GM19324 (cell line): ENCODE results near the gene DDIAS.

Source experiments
- ATAC-seq: cut with Tn5 transposase; IDR thresholded peaks from one replicate; pipeline ENCODE4 v1.9.1; 2021; ENCODE audit warnings: mild to moderate bottlenecking, moderate library complexity; ENCODE audit not compliant: unreplicated experiment, low FRiP score

Gene DDIAS

DNA sequence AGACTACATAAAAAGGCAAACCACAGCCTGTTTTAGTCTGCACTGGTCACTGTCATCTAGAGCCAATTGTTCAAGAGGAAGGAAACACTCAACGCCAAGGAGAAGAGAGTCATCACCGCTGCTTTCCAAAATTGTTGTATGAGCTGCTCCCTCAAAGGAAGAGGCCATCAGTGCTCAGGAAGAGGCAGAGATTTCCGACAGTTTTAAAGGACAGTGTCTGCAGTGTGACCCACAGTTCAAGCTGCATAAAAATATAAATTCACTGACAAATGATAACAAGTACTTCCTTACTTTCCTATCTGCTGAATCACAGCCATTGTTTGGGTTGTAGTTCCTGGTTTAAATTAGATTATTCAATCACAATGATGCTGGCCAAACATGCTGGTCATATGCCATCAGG, 17.7 kb upstream of the DDIAS start:
- ATAC-seq = no peak

DNA sequence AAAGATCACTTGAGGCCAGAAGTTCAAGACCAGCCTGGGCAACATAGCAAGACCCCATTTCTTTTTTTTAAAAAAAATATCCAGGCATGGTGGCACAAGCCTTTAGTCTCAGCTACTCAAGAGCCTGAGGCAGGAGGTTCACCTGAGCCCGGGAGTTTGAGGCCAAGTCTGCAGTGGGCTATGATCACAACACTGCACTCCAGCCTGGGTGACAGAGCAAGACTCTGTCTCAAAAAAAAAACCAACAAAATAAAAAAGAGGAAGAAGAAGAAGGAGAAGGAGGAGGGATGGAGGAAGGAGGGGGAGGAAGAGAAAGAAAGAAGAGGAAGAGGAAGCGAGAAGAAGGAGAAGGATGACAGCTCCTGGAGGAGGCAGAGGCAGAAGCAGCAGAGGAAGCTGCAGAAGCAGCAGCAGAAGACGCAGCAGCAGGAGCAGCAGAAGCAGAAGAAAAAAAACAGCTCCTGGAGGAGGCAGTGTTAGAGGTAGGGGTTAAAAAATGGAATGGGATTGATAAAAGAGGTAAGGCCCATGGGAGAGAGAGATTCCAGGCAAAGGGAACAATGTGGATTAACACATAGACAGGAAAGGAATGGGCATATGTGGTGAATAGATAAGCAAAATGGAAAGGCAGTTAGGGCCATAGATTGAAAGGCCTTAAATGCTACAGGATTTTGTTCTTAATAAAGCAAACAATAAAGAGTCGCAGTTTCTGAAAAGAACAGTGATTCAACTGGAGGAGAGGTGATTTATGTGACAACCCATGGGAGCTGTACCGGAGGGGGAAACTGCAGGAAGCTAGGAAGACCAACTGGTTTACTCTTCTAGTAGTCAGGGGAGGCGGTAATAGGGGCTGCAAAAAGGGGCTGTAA, 12.2 kb upstream of the DDIAS start:
- no peak for ATAC-seq

DNA sequence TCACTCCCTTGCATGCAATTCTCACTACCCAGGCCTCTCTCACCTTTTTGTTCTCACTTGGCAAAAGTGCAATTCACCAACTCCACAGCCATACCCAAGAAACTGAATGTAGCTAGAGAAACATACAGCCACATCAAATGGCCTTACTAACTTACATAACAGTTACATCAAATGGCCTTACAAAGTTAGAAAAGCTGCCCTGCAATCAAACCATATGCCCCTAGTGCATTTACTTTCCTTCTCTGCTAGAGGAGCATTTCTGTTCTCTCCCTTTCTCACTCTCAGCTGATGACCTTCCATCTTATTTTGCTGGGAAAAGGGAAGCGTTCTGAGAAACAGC, 11.6 kb upstream of the DDIAS start:
- no peak for ATAC-seq

DNA sequence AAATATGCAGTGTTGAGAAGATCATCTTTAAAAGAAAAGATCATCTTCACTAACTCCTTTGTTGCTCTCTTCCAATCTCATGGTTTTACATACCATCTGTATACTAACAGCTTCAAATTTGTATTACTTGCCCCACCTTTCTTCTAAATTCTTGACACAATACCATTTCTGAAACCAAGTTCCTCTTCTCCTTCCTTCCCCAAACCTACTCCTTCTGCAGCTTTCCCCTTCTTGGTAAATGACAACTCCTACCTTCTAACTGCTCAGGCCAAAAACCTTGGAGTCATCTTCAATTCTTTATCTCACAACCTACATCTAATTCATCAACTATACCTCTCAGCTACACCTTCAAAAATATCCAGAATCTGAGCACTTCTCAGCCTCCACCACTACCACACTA, 10.6 kb upstream of the DDIAS start:
- no peak for ATAC-seq

DNA sequence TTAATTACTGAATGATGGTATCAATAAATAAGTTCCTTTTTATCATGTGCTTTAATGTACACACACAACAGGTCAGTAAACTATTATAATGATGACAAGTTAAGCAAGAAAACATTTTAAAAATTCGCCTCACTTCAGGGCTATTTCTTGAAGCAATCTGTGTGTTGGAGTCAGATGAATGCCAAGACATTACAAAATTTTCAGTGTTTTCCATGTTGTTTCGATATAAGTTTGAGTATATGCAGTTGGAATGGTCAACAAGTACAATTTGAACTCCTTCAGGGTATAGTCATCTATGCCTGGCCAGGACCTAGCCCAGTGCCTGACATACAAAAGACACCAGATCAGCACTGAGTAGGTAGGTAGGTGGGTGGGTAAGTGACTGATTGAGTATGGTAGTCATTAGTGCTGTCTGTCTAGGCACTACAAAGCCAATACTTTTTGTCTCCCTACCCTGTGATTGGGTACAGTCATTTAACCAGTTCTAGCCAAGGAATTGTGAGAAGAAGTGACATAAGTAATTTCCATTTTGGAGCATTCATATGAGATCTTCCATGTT, 8.8 kb upstream of the DDIAS start:
- no peak for ATAC-seq

DNA sequence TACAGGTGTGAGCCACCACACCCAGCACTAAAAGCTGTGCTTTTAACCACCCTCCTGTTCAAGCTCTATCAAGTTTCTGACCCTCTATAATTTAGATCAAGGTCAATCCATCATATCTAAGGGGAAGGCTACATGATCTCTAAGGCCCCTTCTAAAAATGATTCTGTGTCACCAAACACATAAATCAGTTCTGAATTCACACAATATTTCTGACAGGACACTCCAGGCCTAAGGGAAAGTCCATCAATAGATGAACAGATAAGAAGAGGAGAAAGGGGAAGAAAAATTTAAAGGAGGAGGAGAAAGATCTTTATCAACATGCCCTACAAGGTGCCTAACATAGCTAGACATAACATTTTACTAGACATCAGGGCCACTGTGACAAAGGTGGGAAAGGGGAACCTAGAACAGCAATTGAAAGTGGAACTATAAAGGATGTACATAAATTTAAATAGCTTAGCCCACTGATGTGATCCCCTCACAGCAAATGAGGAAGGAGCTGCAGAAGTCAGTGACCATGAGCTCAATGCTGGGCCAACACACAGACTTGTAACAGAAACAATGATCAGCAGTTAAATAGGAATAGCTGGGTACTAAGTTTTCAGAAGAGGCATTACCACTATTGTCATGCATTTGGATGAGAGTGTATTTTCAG, 6.0 kb upstream of the DDIAS start:
- peak; percentile 31 for ATAC-seq

DNA sequence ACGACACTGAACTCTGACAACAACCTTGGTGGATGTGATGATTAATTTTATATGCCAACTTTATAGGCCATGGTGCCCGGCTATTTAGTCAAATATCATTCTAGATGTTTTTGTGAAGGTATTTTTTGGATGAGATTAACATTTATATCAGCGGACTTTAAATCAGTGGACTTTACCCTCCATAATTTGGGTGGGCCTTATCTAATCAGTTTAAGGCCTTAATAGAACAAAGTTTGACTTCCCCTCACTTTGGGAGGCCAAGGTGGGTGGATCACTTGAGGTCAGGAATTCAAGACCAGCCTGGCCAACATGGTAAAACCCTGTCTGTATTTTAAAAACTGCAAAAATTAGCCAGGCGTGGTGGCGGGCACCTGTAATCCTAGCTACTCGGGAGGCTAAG, 5.4 kb upstream of the DDIAS start:
- ATAC-seq = no peak

DNA sequence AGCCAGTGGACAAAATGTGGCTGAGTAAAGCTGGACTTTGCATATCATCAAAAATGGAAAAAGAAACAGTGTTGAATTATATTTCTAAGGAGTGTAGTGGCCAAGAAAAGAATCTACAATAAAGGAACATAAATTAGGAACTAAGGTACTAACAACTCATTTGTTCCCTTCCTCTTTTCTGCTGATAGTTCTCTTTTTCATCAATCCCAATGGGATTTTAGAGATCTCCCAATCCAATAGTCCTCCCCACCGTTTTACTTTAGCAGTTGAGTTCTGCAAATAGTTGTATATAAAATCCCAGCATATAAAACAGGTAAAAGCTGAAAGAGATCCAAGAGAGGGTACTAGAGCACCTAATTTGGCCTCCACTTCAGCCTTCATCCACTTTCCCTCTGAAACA, 3.3 kb upstream of the DDIAS start:
- no peak for ATAC-seq

DNA sequence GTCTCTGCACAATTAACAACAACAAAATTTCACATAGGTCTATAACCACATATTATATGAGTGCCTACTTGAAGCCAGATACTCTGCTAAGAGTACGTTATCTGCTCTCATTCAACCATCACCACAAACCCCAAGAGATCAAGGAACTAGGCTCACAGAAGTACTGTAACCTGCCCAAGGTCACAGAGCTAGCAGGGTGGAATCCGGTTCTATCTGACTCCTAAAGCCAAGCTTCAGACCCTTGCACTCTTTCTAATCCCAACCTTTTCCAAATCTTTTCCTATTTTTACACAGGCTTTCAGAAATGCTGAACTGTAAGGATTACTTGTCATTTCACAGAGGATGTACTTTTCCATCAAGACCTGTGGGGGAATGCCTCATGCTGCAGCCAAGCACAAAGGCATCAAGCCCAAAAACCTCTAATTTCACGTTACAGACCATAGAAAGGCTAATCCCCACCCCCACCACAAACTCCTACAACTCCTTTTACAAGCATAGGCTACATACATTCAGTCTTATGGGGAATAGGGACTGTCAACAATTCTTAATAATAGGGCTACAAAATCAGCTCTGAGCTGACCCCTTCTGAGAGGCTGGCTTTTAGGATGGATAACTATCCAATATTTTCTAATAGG, 2.2 kb upstream of the DDIAS start:
- ATAC-seq = no peak

DNA sequence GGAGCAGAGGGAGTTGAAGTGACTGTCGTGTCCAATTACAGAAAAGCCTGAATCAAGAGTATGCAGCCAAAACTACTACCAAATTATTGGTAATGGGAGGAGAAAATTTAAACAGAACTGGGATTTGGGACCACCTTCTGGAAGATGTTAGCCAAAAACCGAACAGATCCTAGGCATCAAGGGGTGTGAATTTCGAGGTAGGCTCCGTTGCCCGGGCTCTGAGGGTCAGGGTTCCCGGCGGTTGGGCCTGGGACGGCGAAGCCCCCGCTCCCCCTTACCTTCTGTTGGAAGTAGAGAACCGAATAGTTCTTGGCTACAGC, 1.6 kb upstream of the DDIAS start:
- ATAC-seq = no peak

DNA sequence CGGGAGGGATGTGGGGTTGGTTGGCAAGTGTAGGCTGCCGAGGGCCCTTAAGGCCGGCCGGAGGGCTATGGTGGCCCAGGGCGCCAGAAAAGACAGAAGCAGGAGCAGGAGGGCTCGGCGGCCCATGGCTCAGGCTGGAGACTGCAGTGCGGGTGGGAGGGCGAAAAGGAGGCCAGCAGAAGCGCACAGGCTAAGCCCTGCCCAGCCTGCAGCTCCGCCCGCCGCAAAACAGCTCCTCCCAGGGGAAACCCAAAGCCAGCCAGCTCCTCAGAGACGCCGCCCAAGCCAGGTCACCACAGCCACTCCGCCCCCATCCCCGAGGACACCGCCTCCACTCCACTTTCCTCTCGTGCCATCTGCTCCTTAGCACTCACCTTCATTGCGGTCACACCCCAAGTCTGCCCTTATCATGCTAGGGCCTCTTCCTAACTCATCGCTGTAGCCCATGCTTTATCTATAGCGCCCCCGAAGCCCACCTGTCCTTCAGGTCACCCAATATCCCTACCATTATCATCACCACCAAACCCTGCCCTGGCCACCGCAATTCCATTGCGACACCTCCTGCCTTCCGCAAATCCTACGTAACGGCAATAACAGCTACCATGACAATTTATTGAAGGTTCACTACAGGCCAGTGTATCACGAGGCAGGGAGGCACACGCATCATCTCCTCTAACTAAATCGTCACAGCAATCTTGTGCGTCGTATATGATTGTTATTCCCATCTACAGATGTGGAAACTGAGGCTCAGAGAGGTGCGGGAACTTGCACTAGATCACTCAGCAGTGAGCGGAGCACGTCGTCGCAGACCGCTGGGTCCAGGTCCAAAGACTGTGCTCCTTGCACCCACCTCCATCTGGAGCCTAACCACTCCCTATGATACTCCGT, 1.0 kb upstream of the DDIAS start, which contains the start of gene PRCP:
Gene PRCP, minus strand, starts transcription at position 154 of the 888 bp plus-strand sequence. Its CDS starts 28 bp downstream, at position 126.
- peak; percentile 86 for ATAC-seq

DNA sequence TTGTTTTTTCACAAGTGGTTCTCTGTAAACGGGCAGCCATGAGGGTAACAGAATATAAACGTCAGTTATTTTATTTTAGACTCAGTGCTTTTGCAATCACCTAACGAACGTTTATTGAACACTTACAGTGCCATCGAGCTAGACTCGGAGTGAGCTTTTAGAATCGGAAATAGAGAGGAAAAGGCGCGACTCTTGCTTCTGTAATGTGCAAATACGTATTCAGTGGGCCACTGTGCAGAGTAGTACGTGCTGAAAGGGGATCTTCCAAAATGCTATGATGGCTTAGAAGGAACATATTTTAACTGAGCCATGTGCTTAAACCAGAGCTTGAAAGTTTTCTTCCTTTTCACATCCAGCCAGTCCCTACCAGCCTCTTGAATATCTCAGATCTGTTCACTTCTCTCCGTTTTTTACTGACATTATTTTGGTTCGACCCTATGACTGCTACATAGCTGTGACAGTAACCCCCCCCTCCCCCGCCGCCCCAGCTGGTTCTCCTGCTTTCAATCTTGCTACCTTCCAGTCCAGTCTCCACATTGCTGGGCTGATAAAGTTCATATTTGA, 468 bp downstream of the DDIAS start:
- ATAC-seq = no peak

DNA sequence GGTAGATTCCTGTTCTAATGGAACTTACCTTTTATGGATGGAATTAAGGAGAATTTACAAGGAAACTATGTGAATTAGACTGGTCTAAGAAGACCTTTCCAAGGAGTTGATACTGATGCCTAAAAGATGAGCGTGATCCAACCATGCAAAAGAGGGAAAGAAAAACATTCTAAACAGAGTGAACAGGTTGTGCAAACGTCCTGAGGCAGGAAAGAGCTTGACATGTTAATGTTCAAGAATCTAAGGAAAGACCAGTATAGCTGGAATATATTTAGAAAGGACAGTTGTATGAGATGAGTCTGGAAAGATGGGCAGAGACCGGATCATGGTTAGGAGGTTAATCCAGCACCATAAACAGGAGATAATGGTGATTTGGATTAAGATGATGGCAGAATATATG, 1.3 kb downstream of the DDIAS start:
- ATAC-seq = no peak

DNA sequence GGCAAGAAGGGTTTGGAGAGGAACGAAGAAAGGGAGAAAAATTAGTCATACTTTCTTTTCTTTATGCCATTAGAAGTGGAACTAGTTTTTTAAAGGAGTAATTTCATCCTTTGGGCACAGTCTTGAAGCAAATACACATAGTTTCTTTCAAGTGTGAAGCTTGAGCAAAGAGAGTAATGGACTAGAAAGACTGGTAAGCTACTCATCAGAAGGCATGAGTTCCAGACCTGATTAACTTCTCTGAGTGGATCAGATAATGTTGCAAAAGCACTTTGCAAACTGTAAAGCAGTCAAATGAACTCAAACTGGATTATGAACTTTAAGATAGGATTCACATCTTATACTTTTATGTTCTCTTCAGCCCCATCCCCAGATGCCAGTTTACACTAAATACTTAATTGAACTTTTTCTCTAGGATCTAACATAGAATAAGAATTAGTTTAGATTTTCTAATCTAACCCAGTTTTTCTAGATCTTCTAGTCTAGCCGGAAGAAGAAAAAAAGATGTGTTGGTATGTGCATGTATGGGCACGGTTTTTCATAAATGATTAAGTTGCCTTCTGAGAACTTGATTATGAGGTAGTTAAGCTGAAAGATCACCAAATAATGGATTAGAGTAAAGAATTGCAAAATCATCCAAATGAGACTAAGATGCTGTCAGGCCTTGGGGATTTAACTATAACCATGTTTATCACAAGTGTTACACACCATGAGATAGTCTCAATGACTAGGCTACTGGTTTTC, 2.5 kb downstream of the DDIAS start:
- no peak for ATAC-seq

DNA sequence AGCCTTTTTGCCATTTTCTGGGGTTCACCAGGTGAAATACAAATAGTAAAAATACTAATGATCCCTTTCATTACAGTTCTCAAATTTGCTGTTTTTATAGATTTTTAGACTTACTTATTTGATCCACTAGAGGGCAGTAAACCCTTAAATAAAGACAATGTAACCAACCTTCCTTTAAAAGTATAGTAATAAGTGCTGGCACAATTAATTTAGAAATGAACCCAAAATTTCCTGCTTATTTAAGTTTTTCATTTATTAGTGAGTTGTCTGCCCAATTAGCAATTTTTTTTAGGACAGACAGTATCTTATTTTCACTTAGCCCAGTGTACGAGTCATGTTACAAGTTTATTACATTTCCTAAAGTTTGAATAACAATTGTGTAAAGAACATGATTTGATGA, 4.7 kb downstream of the DDIAS start:
- ATAC-seq = no peak

DNA sequence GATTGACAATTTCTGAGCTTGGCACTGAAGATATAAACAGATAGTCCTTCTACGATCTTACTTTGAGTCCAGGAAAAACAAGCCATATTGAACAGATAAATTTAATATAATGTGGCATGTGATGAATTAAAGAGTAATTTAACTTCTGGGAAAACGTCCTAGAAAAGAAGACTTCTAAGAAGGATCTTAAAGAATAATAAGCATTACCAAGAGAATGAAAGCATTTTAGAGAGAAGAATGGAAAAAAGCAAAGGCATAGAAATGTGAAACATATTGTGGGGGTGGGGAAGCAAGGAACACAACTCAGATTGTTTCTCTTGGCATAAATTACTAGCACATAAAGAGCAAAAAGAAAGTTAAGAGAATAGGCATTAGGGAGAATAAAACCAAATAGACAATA, 5.4 kb downstream of the DDIAS start:
- ATAC-seq = no peak

DNA sequence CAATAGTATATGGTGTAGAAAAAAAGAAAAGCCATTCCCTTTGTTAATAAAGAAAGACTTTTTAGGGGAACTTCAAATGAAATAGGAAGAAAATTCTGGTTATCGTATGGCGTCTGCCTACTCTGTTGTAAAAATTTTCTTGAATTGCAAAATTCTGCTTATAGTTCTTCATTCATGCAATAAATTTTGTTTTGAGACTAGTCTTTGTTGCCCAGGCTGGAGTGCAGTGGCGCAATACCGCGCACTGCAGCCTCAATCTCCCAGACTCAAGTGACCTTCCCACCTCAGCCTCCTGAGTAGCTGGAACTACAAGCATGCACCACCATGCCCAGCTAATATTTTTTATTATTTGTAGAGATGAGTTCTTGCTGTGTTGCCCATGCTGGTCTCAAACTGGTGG, 5.8 kb downstream of the DDIAS start:
- no peak for ATAC-seq

DNA sequence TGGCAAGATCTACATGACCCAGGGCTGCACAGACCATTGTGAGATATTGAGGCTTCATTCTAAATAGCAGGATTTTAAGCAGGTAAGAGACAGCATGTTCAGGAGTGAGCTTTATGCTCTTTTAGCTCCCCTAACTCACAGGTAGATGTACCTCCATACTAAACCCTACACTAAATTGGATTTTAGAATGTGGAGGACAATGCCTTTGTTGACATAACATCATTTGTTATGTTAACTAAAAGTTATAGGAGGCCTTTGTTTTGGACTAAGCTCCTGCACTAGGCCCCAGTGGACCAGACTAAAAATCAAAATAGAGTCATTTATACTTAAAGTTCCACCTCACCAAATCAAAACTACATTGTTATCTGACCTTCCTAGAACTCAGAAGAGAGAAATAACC, 6.8 kb downstream of the DDIAS start:
- no peak for ATAC-seq

DNA sequence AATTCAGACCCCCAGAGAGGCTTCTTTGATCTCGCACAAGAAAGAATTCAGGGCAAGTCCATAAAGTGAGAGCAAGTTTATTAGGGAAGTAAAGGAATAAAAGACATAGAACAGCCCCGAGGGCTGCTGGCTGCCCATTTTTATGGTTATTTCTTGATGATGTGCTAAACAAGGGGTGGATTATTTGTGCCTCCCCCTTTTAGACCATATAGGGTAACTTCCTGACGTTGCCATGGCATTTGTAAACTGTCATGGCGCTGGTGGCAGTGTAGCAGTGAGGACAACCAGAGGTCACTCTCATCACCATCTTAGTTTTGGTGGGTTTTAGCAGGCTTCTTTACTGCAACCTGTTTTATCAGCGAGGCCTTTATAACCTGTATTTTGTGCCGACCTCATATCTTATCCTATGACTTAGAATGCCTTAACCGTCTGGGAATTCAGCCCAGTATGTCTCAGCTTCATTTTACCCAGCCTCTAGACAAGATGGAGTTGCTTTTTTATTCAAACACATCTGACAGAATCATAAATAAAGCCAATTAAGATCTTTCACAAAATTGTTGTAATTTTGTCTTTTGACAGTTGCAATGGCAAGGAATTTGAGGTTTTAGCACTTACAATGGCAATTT, 7.6 kb downstream of the DDIAS start:
- no peak for ATAC-seq
